GM10266 (cell line): ENCODE measurements around the gene TAS2R14.

ENCODE experiments used
- DNase-seq: peaks from one replicate; pipeline ENCODE4 v3.0.0; 2012; ENCODE audit errors: extremely low spot score
- TF ChIP-seq, protein P1 (sequence below): IDR thresholded peaks from 2 replicates; pipeline ENCODE4 v1.5.1; 2012; ENCODE audit warnings: mild to moderate bottlenecking, low read depth; ENCODE audit not compliant: control insufficient read depth, insufficient read depth; ENCODE audit errors: missing control alignments

Gene TAS2R14, protein sequence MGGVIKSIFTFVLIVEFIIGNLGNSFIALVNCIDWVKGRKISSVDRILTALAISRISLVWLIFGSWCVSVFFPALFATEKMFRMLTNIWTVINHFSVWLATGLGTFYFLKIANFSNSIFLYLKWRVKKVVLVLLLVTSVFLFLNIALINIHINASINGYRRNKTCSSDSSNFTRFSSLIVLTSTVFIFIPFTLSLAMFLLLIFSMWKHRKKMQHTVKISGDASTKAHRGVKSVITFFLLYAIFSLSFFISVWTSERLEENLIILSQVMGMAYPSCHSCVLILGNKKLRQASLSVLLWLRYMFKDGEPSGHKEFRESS

DNA sequence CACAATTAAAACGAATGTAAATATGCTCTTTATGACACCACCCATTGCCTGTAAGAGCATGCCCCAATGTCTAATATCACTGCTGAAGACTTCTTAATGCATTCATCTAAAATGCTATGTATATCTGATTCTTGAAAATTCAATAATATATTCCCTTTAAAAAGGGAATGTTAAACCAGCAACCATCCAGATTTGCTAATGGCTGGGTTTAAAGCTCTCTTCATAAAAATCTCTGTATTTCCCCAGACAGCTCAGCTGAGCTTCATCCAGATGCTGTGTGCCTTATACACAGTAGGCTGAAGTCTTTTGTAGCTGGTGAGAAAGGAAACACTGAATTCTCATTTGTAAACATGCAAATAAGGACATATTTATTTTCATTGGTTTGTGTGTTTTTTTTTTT lies at the start of gene TAS2R14:
TAS2R14 (minus strand) TSS at position 101 of the 400 bp plus-strand sequence; CDS start at position 45, 56 bp downstream.
- no peak for DNase-seq
- TF ChIP-seq, protein P1, sequence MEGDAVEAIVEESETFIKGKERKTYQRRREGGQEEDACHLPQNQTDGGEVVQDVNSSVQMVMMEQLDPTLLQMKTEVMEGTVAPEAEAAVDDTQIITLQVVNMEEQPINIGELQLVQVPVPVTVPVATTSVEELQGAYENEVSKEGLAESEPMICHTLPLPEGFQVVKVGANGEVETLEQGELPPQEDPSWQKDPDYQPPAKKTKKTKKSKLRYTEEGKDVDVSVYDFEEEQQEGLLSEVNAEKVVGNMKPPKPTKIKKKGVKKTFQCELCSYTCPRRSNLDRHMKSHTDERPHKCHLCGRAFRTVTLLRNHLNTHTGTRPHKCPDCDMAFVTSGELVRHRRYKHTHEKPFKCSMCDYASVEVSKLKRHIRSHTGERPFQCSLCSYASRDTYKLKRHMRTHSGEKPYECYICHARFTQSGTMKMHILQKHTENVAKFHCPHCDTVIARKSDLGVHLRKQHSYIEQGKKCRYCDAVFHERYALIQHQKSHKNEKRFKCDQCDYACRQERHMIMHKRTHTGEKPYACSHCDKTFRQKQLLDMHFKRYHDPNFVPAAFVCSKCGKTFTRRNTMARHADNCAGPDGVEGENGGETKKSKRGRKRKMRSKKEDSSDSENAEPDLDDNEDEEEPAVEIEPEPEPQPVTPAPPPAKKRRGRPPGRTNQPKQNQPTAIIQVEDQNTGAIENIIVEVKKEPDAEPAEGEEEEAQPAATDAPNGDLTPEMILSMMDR: no peak

DNA sequence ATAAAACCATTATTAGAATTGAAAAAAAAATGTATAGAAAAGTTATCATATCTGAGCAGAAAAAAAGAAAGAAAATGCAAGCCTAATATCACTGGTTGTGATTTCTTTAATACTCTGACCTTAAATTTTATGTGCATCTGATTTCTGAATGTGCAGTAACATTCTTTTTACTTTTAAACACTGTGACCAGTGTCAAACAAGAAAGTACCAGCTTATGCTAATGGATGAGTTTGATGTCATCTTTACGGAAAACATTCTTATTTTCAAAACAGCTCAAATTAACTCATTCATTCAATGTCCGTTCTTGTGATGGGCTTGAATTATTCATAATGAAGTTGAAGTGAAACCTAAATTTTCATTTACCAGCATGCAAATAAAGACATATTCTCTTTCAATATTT lies 47.7 kb upstream of the TAS2R14 start, which contains the start of gene TAS2R50:
TAS2R50 (minus strand) TSS at position 101 of the 400 bp plus-strand sequence; CDS start at position 49, 52 bp downstream.
- DNase-seq: no peak
- TF ChIP-seq, protein P1: no peak

DNA sequence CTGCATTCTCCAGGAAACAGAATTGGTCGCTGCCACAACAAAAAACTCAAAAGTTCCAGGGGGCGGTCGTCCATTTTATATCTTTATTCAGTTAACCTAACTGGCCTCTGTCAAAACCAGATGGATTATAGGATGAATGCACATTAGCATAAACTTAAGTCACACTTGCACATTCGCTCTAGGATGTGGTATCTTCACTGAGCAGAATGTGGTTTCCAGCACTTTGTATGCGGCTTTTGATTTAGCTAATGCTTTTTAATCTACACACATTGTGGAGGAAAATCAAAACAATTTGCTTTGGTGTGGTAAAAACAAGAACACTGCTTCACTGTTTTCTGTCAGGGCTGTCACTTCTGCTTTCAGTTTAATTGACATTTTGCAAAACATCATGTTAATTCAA lies 43.2 kb upstream of the TAS2R14 start:
- TF ChIP-seq, protein P1: no peak
- DNase-seq: no peak

DNA sequence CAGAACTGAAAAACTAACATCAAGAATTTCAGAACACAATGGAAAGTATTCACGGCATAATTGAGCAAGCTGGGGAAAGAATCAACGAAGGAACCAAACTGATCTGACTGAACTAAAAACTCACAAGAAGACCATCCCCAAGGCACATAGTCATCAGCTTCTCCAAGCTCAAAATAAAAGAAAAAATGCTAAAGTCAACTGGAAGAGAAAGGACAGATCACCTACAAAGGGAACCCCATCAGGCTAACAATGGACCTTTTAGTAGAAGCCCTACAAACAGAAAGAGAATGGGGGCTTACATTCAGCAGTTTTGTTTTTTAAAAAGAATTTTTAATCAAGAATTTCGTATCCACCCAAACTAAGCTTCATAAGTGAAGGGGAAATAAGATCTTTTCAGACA lies 35.9 kb upstream of the TAS2R14 start:
- DNase-seq: no peak

DNA sequence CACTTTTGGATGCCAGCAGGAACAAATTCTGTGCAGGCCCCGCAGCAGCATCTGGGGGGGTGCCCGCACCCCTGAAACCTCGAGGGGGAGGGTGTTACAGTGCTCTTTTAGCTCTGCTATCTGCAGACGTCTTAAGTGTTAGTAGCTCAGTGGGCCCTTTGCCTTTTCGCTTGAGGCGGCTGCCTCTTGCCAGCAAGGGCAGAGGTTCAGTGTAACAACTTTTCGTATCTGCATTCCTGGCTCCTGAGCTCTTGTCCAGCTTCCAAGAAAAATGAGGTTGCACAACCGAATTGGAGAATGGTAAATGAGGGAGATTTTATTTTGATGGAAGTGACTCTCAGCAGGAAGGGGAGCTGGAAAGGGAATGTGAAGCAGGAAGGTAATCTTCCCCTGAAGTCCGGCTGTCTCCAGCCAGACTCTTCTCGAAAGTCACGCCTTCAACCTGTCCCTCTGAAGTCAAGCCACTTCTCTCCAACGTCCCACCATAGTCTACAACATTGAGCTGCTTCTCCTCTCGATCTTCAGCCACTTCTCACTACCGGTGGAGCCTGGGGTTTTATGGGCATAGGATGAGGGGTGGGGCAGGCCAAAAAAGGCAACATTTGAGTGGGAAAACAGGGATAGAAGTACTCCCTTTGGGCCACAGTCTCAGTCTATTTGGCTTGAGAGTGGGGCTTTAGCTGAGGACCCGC lies 29.8 kb upstream of the TAS2R14 start:
- no peak for DNase-seq
- TF ChIP-seq, protein P1: no peak

More for the DNA sequence above, 35.9 kb upstream of the TAS2R14 start:
- TF ChIP-seq, protein P1: no peak

DNA sequence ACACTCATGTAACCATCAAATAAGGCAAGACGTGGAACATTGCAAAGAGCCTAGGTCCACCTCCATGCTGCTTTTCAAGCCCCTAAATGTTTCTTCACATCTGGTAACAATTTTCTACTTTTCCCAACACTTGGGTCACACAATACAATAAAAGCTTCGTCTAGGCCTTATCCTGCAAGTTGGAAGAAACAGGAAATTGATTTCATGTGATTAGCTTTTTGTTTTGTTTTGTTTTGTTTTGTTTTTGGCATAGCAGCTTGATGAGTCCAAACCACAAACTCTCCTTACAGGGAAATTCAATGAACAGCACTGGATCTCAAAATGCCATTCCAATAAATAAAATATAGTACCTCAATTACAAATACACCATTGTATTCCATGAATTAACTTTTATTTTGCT lies 28.3 kb upstream of the TAS2R14 start:
- TF ChIP-seq, protein P1: no peak
- no peak for DNase-seq

DNA sequence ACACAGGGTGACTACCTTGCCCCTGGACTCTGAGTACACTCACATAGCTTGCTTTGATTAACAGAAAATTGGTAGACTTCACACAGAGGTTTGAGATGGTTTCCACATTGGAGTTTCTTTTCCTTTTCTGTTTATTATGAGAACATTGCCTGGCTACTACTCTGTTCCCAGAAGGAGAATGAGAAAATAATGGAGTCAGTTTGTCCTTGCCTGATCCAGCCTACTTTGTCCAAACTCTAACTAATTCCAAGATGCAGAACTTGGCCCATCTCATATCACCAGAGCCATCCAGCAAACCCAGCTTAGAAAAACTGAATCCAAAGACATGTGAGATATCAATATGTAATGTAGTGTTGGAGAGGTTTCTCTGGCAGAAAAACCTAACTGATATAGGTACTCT lies 27.3 kb upstream of the TAS2R14 start:
- DNase-seq: no peak
- TF ChIP-seq, protein P1: no peak
